ENCODE measurements around the gene HES2. TPM values are rescaled to one million over a fixed set of nuclear protein-coding genes. Genes with fewer than 3 reads are reported as not detected.

HES2 gene
- total RNA-seq, 4 donors from 2014 or later = not detected

DNA sequence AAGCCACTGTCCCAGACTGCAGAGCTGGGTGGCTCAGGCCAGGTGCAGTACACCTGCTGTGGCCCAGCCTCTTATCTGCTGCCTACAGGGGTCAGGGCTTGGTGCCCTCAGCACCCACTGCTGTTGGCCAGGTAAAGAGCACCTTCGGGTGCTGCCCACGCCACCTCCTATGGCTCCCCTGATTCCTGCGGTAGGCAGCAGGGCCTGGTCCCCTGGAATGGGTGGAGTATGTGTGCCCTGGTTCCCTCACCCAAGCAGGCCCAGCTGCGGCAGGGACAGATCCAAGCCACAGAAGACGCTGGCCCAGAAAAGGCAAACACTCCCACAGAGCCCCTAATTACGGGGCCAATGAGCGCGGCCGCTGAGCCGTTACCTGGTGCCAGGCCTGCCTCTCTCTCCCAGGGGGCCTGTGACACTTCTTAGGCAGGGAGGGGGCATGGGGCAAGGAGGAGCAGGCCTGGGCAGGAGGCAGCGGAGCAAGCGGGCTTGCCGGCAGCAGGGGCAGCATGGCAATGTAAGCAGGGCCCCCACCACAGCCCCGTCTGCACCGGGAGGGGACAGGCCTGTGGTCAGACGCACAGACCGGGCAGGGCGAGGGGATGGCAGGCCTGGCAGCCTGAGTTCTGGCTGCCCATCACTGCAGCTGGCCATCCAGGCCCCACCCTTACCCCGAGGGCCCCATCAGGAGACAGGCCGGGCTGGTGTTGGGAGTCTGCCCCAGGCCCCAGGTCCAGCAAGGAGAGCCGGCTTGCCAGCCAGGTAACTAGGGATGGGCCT, 23.8 kb upstream of the HES2 start:
- no peak for TF ChIP-seq POLR2A (IDR thresholded peaks at IDR 0.05)
- TF ChIP-seq, protein P1, sequence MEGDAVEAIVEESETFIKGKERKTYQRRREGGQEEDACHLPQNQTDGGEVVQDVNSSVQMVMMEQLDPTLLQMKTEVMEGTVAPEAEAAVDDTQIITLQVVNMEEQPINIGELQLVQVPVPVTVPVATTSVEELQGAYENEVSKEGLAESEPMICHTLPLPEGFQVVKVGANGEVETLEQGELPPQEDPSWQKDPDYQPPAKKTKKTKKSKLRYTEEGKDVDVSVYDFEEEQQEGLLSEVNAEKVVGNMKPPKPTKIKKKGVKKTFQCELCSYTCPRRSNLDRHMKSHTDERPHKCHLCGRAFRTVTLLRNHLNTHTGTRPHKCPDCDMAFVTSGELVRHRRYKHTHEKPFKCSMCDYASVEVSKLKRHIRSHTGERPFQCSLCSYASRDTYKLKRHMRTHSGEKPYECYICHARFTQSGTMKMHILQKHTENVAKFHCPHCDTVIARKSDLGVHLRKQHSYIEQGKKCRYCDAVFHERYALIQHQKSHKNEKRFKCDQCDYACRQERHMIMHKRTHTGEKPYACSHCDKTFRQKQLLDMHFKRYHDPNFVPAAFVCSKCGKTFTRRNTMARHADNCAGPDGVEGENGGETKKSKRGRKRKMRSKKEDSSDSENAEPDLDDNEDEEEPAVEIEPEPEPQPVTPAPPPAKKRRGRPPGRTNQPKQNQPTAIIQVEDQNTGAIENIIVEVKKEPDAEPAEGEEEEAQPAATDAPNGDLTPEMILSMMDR (IDR thresholded peaks at IDR 0.05) = no peak
- H3K27ac ChIP-seq = no peak overlapping the region
- peaks cover 0 to 28% of the 10 kb centered on the region in 2 donors for H3K4me1 ChIP-seq
- DNase-seq = no peak
- no peaks in the 10 kb centered on the region for H3K36me3 ChIP-seq
- H3K9me3 ChIP-seq = no peaks in the 10 kb centered on the region
- peaks cover 13% of the 10 kb centered on the region for H3K27me3 ChIP-seq
- 86 to 100% methylated on average over 3 to 5 of the region's 21 CpGs for WGBS, 2 donors
- intact Hi-C loops (cut with DNase I) = no loop called here
- H3K4me3 ChIP-seq (replicated peaks in 1 of 3) = no peak overlapping the region

DNA sequence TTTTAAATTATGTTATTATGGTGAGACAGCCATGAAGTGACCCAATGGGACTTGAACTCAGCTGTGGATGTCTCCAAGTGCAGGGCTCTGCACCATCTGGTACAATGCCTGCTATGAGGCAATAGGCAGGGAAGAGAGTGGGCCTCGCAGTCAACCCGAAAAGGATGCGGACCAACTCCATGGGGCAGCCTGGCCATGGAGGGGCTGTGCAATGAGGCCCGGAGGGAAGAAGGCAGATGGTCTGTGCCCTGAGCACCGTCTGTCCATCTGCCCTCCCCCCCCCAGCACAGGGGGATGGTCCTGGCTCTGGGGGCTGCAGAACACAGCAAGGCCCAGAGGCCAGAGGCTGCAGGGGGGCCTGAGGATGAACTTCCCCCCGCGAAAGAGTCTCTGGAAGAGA, 21.9 kb upstream of the HES2 start:
- WGBS, 2 donors = 75 to 81% methylated on average over 7 of the region's 7 CpGs
- peaks cover 0 to 11% of the 10 kb centered on the region in 2 donors for H3K4me1 ChIP-seq
- no peak overlapping the region for H3K4me3 ChIP-seq (replicated peaks in 1 of 3)
- no peaks in the 10 kb centered on the region for H3K27me3 ChIP-seq
- TF ChIP-seq, protein P1 (IDR thresholded peaks at IDR 0.05) = no peak
- TF ChIP-seq POLR2A (IDR thresholded peaks at IDR 0.05) = no peak
- intact Hi-C loops (cut with DNase I) = no loop called here
- no peaks in the 10 kb centered on the region for H3K36me3 ChIP-seq
- DNase-seq = no peak
- H3K27ac ChIP-seq = no peak overlapping the region
- H3K9me3 ChIP-seq = no peaks in the 10 kb centered on the region

DNA sequence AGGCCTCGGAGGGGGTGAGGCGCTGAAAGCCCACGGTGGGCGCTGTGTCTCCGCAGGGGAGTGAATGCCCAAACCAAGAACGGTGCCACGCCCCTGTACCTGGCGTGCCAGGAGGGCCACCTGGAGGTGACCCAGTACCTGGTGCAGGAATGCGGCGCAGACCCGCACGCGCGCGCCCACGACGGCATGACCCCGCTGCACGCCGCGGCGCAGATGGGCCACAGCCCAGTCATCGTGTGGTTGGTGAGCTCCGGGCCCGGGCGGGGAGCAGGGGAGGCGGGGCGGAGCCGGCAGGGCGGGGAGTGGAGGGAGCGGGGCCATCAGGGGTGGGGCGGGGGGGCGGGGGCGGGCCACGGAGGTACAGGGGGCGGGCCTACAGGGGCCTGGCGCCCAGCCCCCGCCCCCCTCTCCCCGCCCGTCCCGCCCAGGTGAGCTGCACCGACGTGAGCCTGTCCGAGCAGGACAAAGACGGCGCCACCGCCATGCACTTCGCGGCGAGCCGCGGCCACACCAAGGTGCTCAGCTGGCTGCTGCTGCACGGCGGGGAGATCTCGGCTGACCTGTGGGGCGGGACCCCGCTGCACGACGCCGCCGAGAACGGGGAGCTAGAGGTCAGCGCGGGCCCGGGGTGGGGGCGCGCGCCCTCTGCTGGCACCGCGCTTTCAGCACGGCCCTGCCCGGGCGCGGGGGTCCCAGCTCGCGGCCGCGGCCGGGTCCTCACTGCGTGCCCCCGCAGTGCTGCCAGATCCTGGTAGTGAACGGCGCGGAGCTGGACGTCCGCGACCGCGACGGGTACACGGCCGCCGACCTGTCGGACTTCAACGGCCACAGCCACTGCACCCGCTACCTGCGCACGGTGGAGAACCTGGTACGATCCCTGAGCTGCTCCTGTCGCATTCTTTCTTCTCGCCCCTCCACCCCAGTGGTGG, 20.7 kb upstream of the HES2 start:
- intact Hi-C loops (cut with DNase I) = no loop called here
- no peak for TF ChIP-seq POLR2A (IDR thresholded peaks at IDR 0.05)
- TF ChIP-seq, protein P1 (IDR thresholded peaks at IDR 0.05) = peak in 1 of 6 experiments; percentile 42
- H3K36me3 ChIP-seq = no peaks in the 10 kb centered on the region
- H3K27me3 ChIP-seq = no peaks in the 10 kb centered on the region
- peaks cover 0 to 11% of the 10 kb centered on the region in 2 donors for H3K4me1 ChIP-seq
- DNase-seq = peak; percentile 56 to 62
- H3K9me3 ChIP-seq = no peaks in the 10 kb centered on the region
- H3K4me3 ChIP-seq (replicated peaks in 1 of 3) = no peak overlapping the region
- WGBS, 2 donors = 0 to 27% methylated on average over 1 to 17 of the region's 101 CpGs
- H3K27ac ChIP-seq = no peak overlapping the region

DNA sequence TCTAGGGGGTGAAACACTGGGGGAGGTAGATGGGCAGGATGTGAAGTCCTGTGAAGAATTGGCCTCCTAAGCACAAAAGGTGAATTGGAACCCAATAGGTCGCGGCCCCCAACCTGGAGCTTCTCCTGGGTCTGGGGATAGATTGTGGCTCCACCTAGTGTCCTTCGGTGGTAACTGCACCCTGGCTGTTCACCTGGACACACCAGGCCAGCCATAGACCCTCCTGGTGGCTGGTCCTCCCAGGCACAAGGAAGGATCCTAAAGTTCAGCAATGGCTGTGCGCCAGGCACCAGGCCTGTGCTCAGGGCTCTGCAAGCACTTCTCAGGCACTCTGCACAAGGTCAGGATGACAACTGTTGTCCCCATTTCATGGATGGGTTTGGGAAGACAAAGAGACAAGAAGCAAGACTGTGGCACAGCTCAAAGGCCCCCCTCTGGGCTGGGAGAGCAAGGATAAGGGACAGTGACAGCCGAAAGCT, 18.4 kb upstream of the HES2 start:
- intact Hi-C loops (cut with DNase I) = no loop called here
- H3K9me3 ChIP-seq = no peaks in the 10 kb centered on the region
- DNase-seq = peak; percentile 52 to 58
- H3K36me3 ChIP-seq = no peaks in the 10 kb centered on the region
- H3K27ac ChIP-seq = no peak overlapping the region
- no peaks in the 10 kb centered on the region for H3K27me3 ChIP-seq
- TF ChIP-seq, protein P1 (IDR thresholded peaks at IDR 0.05) = peak; percentile 70 to 97 (median 86)
- no peak for TF ChIP-seq POLR2A (IDR thresholded peaks at IDR 0.05)
- no peak overlapping the region for H3K4me3 ChIP-seq (replicated peaks in 1 of 3)
- WGBS, 2 donors = 16 to 17% methylated on average over 5 of the region's 5 CpGs
- peaks cover 0 to 11% of the 10 kb centered on the region in 2 donors for H3K4me1 ChIP-seq
